HepG2 (cell line): ENCODE measurements around the gene MRPL27. TPM values are rescaled to one million over a fixed set of nuclear protein-coding genes. Genes with fewer than 3 reads are reported as not detected.

Experiments
- ATAC-seq: fragments of 200-7000 bp; cut with Tn5 transposase; 3 replicates; pipeline ENCODE4 v1.9.1; 2020; ENCODE audit warnings: mild to moderate bottlenecking, moderate library complexity
- BruUV-seq: library from RNA; stranded (reverse); fragments of 400-500 nt; replicated peaks from 2 replicates; lab custom pipeline; 2021; lab: Mats Ljungman, UMichigan
- CTCF ChIA-PET: fragments of 300-600 bp; formaldehyde crosslinking; extraction: SDS; loops from one replicate; lab custom pipeline; 2021; ENCODE audit warnings: low total read pairs, inconsistent platforms, low intra/inter-chr PET ratio; lab: Yijun Ruan, JAX
- POLR2A ChIA-PET: fragments of 350-600 bp; sonication (Branson Sonifier 250); formaldehyde crosslinking; loops from one replicate; lab custom pipeline; 2020; ENCODE audit warnings: antibody characterized with exemption, inconsistent platforms; lab: Yijun Ruan, JAX
- DNase-seq: peaks from one replicate; pipeline ENCODE4 v3.0.0-alpha.2; 2015; ENCODE audit warnings: low spot score
- FAIRE-seq: peaks from 3 replicates; lab custom pipeline; 2011; peaks lifted over from hg19 to GRCh38; lab: Jason Lieb, UNC
- H2AFZ ChIP-seq: one replicate; pipeline ENCODE4 v1.6.1; 2011; ENCODE audit warnings: low read length, inconsistent platforms
- H3K27ac ChIP-seq: fragments of 300-600 bp; 3 replicates; pipeline ENCODE4 v1.8.0; 2011; ENCODE audit warnings: mixed run types, mild to moderate bottlenecking, mixed read lengths, low read length, inconsistent platforms; ENCODE audit not compliant: insufficient read depth; ENCODE audit errors: extremely low read length
- H3K27me3 ChIP-seq, 2 experiments: fragments of 200-600 bp in 1 of 2; 2 replicates in 1 of 2; 3 replicates in 1 of 2; pipeline versions ENCODE4 v1.6.0 to v1.8.0; 2011; ENCODE audit warnings: low read length in 2 of 2, mild to moderate bottlenecking in 2 of 2, moderate library complexity in 2 of 2, inconsistent platforms in 1 of 2; ENCODE audit not compliant: insufficient read depth in 2 of 2, control insufficient read depth in 1 of 2
- H3K36me3 ChIP-seq, 2 experiments: fragments of 200-600 bp in 1 of 2; replicated peaks in 1 of 2; 2 replicates in 1 of 2; 3 replicates in 1 of 2; pipeline versions ENCODE4 v1.5.1 to v1.8.0; 2011; ENCODE audit warnings: low read length in 2 of 2, inconsistent platforms in 1 of 2; ENCODE audit not compliant: insufficient read depth in 2 of 2, control insufficient read depth in 1 of 2
- H3K4me1 ChIP-seq: 2 replicates; pipeline ENCODE4 v1.5.1; 2012; ENCODE audit warnings: low read length, inconsistent platforms; ENCODE audit not compliant: insufficient read depth
- H3K4me2 ChIP-seq: 2 replicates; pipeline ENCODE4 v1.6.0; 2011; ENCODE audit warnings: low read depth, low read length, inconsistent platforms
- H3K4me3 ChIP-seq, 3 experiments: fragments of 200-600 bp in 1 of 3; sonication (generic), shearing (Covaris generic) in 1 of 3; replicated peaks in 1 of 3; 2 replicates each; pipeline ENCODE4 v1.5.1; 2011 to 2016; ENCODE audit warnings: low read length in 3 of 3, inconsistent platforms in 2 of 3, low read depth in 2 of 3, mild to moderate bottlenecking in 2 of 3, control low read depth in 1 of 3, mixed read lengths in 1 of 3; ENCODE audit not compliant: insufficient read depth in 1 of 3
- H3K79me2 ChIP-seq: one replicate; pipeline ENCODE4 v1.6.1; 2011; ENCODE audit warnings: low read length, inconsistent platforms; ENCODE audit not compliant: insufficient read depth
- H3K9ac ChIP-seq: 2 replicates; pipeline ENCODE4 v1.6.0; 2011; ENCODE audit warnings: mild to moderate bottlenecking, low read depth, low read length, inconsistent platforms; ENCODE audit not compliant: insufficient read depth
- H3K9me3 ChIP-seq: 2 replicates; pipeline ENCODE4 v1.5.1; 2012; ENCODE audit warnings: mild to moderate bottlenecking, low read length
- H4K20me1 ChIP-seq: 2 replicates; pipeline ENCODE4 v1.6.0; 2011; ENCODE audit warnings: inconsistent platforms, mild to moderate bottlenecking, low read length, moderate library complexity; ENCODE audit not compliant: insufficient read depth
- ARNTL ChIP-seq: sonication (generic); formaldehyde crosslinking; IDR thresholded peaks from 2 replicates; pipeline ENCODE4 v1.4.0; 2020; ENCODE audit warnings: mild to moderate bottlenecking, missing genetic modification reagents
- CREBL2 ChIP-seq: sonication (generic); formaldehyde crosslinking; IDR thresholded peaks from 2 replicates; pipeline ENCODE4 v1.8.1; 2023; ENCODE audit warnings: missing genetic modification reagents, mild to moderate bottlenecking, borderline replicate concordance
- CTCF ChIP-seq: sonication (generic); formaldehyde crosslinking; IDR thresholded peaks from 2 replicates; pipeline ENCODE4 v1.5.0; 2020; ENCODE audit warnings: mild to moderate bottlenecking, missing genetic modification reagents, moderate library complexity
- MAF1 ChIP-seq: sonication (generic); formaldehyde crosslinking; IDR thresholded peaks from 2 replicates; pipeline ENCODE4 v1.5.0; 2020; ENCODE audit warnings: missing genetic modification reagents, borderline replicate concordance
- MTF1 ChIP-seq: sonication (generic); formaldehyde crosslinking; IDR thresholded peaks from 2 replicates; pipeline ENCODE4 v1.5.0; 2020; ENCODE audit warnings: missing genetic modification reagents
- NFATC3 ChIP-seq: sonication (generic); formaldehyde crosslinking; IDR thresholded peaks from 2 replicates; pipeline ENCODE4 v1.5.1; 2020; ENCODE audit warnings: mild to moderate bottlenecking, missing genetic modification reagents
- NRL ChIP-seq: sonication (generic); formaldehyde crosslinking; IDR thresholded peaks from 2 replicates; pipeline ENCODE4 v1.5.0; 2020; ENCODE audit warnings: missing genetic modification reagents, mild to moderate bottlenecking, moderate library complexity, borderline replicate concordance
- PHB2 ChIP-seq: fragments of 450-650 bp; IDR thresholded peaks from 2 replicates; pipeline ENCODE4 v1.6.1; 2018; ENCODE audit not compliant: partially characterized antibody
- XRCC5 ChIP-seq: fragments of 200-400 bp; formaldehyde crosslinking; optimal IDR thresholded peaks from 2 replicates; pipeline ENCODE3; 2017; ENCODE audit warnings: mild to moderate bottlenecking, low read length
- ZBTB42 ChIP-seq: sonication (generic); formaldehyde crosslinking; IDR thresholded peaks from 2 replicates; pipeline ENCODE4 v1.5.0; 2020; ENCODE audit warnings: mild to moderate bottlenecking, missing genetic modification reagents
- ZMYM2 ChIP-seq: sonication (generic); formaldehyde crosslinking; IDR thresholded peaks from 2 replicates; pipeline ENCODE4 v1.8.0; 2022; ENCODE audit warnings: mild to moderate bottlenecking, missing genetic modification reagents
- ZNF552 ChIP-seq: sonication (generic); formaldehyde crosslinking; IDR thresholded peaks from 2 replicates; pipeline ENCODE4 v1.9.0; 2022; ENCODE audit warnings: missing genetic modification reagents, mild to moderate bottlenecking, borderline replicate concordance
- ZNF556 ChIP-seq: sonication (generic); formaldehyde crosslinking; IDR thresholded peaks from 2 replicates; pipeline ENCODE4 v1.4.0; 2020; ENCODE audit warnings: mild to moderate bottlenecking, missing genetic modification reagents, borderline replicate concordance
- ZNF558 ChIP-seq: sonication (generic); formaldehyde crosslinking; IDR thresholded peaks from 2 replicates; pipeline ENCODE4 v1.9.0; 2022; ENCODE audit warnings: mild to moderate bottlenecking, missing genetic modification reagents, borderline replicate concordance
- ZNF792 ChIP-seq: IDR thresholded peaks from 2 replicates; pipeline ENCODE4 v1.6.1; 2016
- ZSCAN29 ChIP-seq: sonication (generic); formaldehyde crosslinking; conservative IDR thresholded peaks from 2 replicates; pipeline ENCODE4 v1.4.0; 2020; ENCODE audit warnings: mild to moderate bottlenecking, missing genetic modification reagents
- WGBS: methylation state at CpG from one replicate; pipeline ENCODE4 v1.1.6; 2017; ENCODE audit warnings: low lambda C conversion rate; 5-methylcytosine and 5-hydroxymethylcytosine counted together
- in situ Hi-C: cut with HindIII; loops from 2 replicates; pipeline ENCODE4 v1.10.0; 2017; ENCODE audit warnings: low pct_unique_long_range_greater_than_20kb; ENCODE audit not compliant: extremely low pct_ligation_motif_present
- intact Hi-C: fragments of 100-400 bp; cut with micrococcal nuclease; formaldehyde crosslinking; loops from one replicate; pipeline ENCODE4 v1.10.0; 2022; ENCODE audit not compliant: unreplicated experiment
- polyA plus RNA-seq, 8 experiments: library from polyadenylated mRNA; depleted of rRNA in 3 of 8; stranded (reverse) in 7 of 8; unstranded in 1 of 8; fragments of >200 nt; fragmentation: Illumina TruSeq in 4 of 8; extraction: Trizol in 4 of 8; gene quantifications; 2 replicates each; pipeline versions ENCODE4 v1.2.1 to v1.2.3, GENCODE V29; 2011 to 2016; ENCODE audit warnings: low read depth in 4 of 8, missing spikeins in 1 of 8, mixed read lengths in 1 of 8; ENCODE audit not compliant: insufficient read depth in 1 of 8
- total RNA-seq, 5 experiments: library from RNA; depleted of rRNA; stranded (reverse); fragments of >200 nt; fragmentation: Illumina TruSeq; extraction: Trizol; gene quantifications; 2 replicates each; pipeline ENCODE4 v1.2.3, GENCODE V29; 2016; ENCODE audit warnings: low read depth in 1 of 5
- TF ChIP-seq, protein P1 (sequence below): sonication (generic); formaldehyde crosslinking; IDR thresholded peaks from 2 replicates; pipeline ENCODE4 v1.8.0; 2022; ENCODE audit warnings: mild to moderate bottlenecking, missing genetic modification reagents, borderline replicate concordance
- TF ChIP-seq, protein P2 (sequence below): sonication (generic); formaldehyde crosslinking; IDR thresholded peaks from 2 replicates; pipeline ENCODE4 v1.4.0; 2020; ENCODE audit warnings: missing genetic modification reagents, borderline replicate concordance
- TF ChIP-seq, protein P3 (sequence below): sonication (generic); formaldehyde crosslinking; IDR thresholded peaks from 2 replicates; pipeline ENCODE4 v1.4.0; 2020; ENCODE audit warnings: missing genetic modification reagents, borderline replicate concordance

The MRPL27 gene
- total and polyA plus RNA-seq, 2 of the 13 experiments (the other 11 are each of a cell fraction or from before 2014, with no cell fraction given) = 137 to 217 TPM

GRCh38 chr17:50414808-50415207 lies 41.8 kb upstream of the MRPL27 start:
- H3K27ac ChIP-seq = no peak overlapping the region
- H2AFZ ChIP-seq = no peak overlapping the region
- peaks cover 10% of the 10 kb centered on the region for H3K4me1 ChIP-seq
- ChIA-PET CTCF (no interaction called here), POLR2A (no interaction called here)
- no peaks in the 10 kb centered on the region for H3K9me3 ChIP-seq
- intact Hi-C loops = no loop called here
- DNase-seq (no peak), FAIRE-seq (no peak), ATAC-seq (no peak)
- no TSS peak for BruUV-seq
- no peak overlapping the region for H3K4me3 ChIP-seq
- no peaks in the 10 kb centered on the region for H3K79me2 ChIP-seq
- no peaks in the 10 kb centered on the region for H3K27me3 ChIP-seq
- 43% methylated on average over 3 of the region's 3 CpGs for WGBS
- H3K9ac ChIP-seq = no peak overlapping the region
- no peaks in the 10 kb centered on the region for H3K36me3 ChIP-seq
- no peaks in the 10 kb centered on the region for H4K20me1 ChIP-seq
- no peak overlapping the region for H3K4me2 ChIP-seq
- in situ Hi-C loops = no loop called here
- TF ChIP-seq ARNTL (CRISPR knock-in tag) = no peak
- TF ChIP-seq, protein P1, sequence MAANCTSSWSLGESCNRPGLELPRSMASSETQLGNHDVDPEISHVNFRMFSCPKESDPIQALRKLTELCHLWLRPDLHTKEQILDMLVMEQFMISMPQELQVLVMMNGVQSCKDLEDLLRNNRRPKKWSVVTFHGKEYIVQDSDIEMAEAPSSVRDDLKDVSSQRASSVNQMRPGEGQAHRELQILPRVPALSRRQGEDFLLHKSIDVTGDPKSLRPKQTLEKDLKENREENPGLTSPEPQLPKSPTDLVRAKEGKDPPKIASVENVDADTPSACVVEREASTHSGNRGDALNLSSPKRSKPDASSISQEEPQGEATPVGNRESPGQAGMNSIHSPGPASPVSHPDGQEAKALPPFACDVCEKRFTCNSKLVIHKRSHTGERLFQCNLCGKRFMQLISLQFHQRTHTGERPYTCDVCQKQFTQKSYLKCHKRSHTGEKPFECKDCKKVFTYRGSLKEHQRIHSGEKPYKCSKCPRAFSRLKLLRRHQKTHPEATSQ (CRISPR knock-in tag) = no peak
- no peak for TF ChIP-seq CREBL2
- TF ChIP-seq, protein P2, sequence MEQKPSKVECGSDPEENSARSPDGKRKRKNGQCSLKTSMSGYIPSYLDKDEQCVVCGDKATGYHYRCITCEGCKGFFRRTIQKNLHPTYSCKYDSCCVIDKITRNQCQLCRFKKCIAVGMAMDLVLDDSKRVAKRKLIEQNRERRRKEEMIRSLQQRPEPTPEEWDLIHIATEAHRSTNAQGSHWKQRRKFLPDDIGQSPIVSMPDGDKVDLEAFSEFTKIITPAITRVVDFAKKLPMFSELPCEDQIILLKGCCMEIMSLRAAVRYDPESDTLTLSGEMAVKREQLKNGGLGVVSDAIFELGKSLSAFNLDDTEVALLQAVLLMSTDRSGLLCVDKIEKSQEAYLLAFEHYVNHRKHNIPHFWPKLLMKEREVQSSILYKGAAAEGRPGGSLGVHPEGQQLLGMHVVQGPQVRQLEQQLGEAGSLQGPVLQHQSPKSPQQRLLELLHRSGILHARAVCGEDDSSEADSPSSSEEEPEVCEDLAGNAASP (CRISPR knock-in tag) = no peak
- no peak for TF ChIP-seq ZNF556 (CRISPR knock-in tag)
- TF ChIP-seq, protein P3, sequence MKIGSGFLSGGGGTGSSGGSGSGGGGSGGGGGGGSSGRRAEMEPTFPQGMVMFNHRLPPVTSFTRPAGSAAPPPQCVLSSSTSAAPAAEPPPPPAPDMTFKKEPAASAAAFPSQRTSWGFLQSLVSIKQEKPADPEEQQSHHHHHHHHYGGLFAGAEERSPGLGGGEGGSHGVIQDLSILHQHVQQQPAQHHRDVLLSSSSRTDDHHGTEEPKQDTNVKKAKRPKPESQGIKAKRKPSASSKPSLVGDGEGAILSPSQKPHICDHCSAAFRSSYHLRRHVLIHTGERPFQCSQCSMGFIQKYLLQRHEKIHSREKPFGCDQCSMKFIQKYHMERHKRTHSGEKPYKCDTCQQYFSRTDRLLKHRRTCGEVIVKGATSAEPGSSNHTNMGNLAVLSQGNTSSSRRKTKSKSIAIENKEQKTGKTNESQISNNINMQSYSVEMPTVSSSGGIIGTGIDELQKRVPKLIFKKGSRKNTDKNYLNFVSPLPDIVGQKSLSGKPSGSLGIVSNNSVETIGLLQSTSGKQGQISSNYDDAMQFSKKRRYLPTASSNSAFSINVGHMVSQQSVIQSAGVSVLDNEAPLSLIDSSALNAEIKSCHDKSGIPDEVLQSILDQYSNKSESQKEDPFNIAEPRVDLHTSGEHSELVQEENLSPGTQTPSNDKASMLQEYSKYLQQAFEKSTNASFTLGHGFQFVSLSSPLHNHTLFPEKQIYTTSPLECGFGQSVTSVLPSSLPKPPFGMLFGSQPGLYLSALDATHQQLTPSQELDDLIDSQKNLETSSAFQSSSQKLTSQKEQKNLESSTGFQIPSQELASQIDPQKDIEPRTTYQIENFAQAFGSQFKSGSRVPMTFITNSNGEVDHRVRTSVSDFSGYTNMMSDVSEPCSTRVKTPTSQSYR (CRISPR knock-in tag) = no peak
- no peak for TF ChIP-seq MAF1 (CRISPR knock-in tag)
- TF ChIP-seq ZNF552 (CRISPR knock-in tag) = no peak
- no peak for TF ChIP-seq NRL
- no peak for TF ChIP-seq CTCF (CRISPR knock-in tag)
- TF ChIP-seq ZMYM2 (CRISPR knock-in tag) = no peak
- TF ChIP-seq XRCC5 = no peak
- TF ChIP-seq ZSCAN29 (CRISPR knock-in tag) = no peak
- TF ChIP-seq PHB2 = no peak
- TF ChIP-seq ZNF792 = no peak
- no peak for TF ChIP-seq ZNF558
- TF ChIP-seq NFATC3 (CRISPR knock-in tag) = no peak
- TF ChIP-seq ZBTB42 (CRISPR knock-in tag) = no peak
- no peak for TF ChIP-seq MTF1 (CRISPR knock-in tag)
